HEK293 (cell line): Measurements from ENCODE around the gene VSTM5.

ENCODE experiments used
- CTCF ChIA-PET: fragments of 350-600 bp; formaldehyde crosslinking; extraction: SDS; loops from one replicate; lab custom pipeline; 2021; ENCODE audit warnings: antibody characterized with exemption; lab: Yijun Ruan, JAX
- POLR2A ChIA-PET: fragments of 300-600 bp; formaldehyde crosslinking; extraction: SDS; loops from one replicate; lab custom pipeline; 2020; ENCODE audit warnings: antibody characterized with exemption, inconsistent platforms; lab: Yijun Ruan, JAX
- H3K27ac ChIP-seq: fragments of 200-500 bp; sonication (Bioruptor generic); 2 replicates; pipeline ENCODE4 v1.5.1; 2014; ENCODE audit warnings: low read depth, low read length, control low read depth, inconsistent platforms; ENCODE audit errors: extremely low read depth
- H3K36me3 ChIP-seq, 2 experiments: fragments of 200-500 bp in 1 of 2; sonication (Bioruptor generic) in 1 of 2; 1 replicate in 1 of 2; 2 replicates in 1 of 2; pipeline ENCODE4 v1.5.1; 2014 to 2017; ENCODE audit warnings: inconsistent platforms in 2 of 2, low read length in 2 of 2; ENCODE audit not compliant: control insufficient read depth in 2 of 2, insufficient read depth in 1 of 2
- H3K4me1 ChIP-seq: fragments of 200-500 bp; sonication (Bioruptor generic); 2 replicates; pipeline ENCODE4 v1.5.1; 2014; ENCODE audit warnings: mild to moderate bottlenecking, low read length, inconsistent platforms; ENCODE audit not compliant: control insufficient read depth, insufficient read depth
- H3K4me3 ChIP-seq: 2 replicates; pipeline ENCODE4 v1.5.1; 2011; ENCODE audit warnings: low read depth, mild to moderate bottlenecking, control low read depth, low read length, moderate library complexity
- H3K9me3 ChIP-seq: fragments of 200-500 bp; sonication (Bioruptor generic); 2 replicates; pipeline ENCODE4 v1.5.1; 2014; ENCODE audit warnings: low read depth, low read length, inconsistent platforms; ENCODE audit not compliant: control insufficient read depth, insufficient read depth
- GLI2 ChIP-seq: fragments of 450-650 bp; formaldehyde crosslinking; IDR thresholded peaks from 2 replicates; pipeline ENCODE4; 2017; ENCODE audit warnings: missing biosample characterization, missing genetic modification characterization, low read depth, borderline replicate concordance
- GLIS1 ChIP-seq: fragments of 450-650 bp; formaldehyde crosslinking; IDR thresholded peaks from 2 replicates; pipeline ENCODE4 v1.5.1; 2016; ENCODE audit warnings: missing biosample characterization, missing genetic modification characterization
- GLIS2 ChIP-seq: fragments of 450-650 bp; formaldehyde crosslinking; IDR thresholded peaks from 2 replicates; pipeline ENCODE4 v1.5.1; 2016; ENCODE audit warnings: missing biosample characterization, missing genetic modification characterization
- HOXC10 ChIP-seq: sonication (generic); formaldehyde crosslinking; IDR thresholded peaks from 2 replicates; pipeline ENCODE4 v1.8.1; 2023; ENCODE audit warnings: mild to moderate bottlenecking, missing genetic modification reagents
- PRDM4 ChIP-seq: fragments of 450-650 bp; formaldehyde crosslinking; IDR thresholded peaks from 2 replicates; pipeline ENCODE4 v1.5.1; 2017; ENCODE audit warnings: missing biosample characterization, missing genetic modification characterization
- RBAK ChIP-seq: fragments of 450-650 bp; formaldehyde crosslinking; IDR thresholded peaks from 2 replicates; pipeline ENCODE4 v1.5.1; 2016; ENCODE audit warnings: missing biosample characterization, missing genetic modification characterization
- SALL2 ChIP-seq: fragments of 450-650 bp; formaldehyde crosslinking; IDR thresholded peaks from 2 replicates; pipeline ENCODE4 v1.5.0; 2017; ENCODE audit warnings: missing biosample characterization, mild to moderate bottlenecking, missing genetic modification characterization, borderline replicate concordance
- TCF7L2 ChIP-seq: IDR thresholded peaks from 2 replicates; pipeline ENCODE4 v1.6.1; 2011; ENCODE audit warnings: low read depth, mild to moderate bottlenecking, inconsistent platforms, low read length, moderate library complexity, borderline replicate concordance
- YY2 ChIP-seq: fragments of 450-650 bp; formaldehyde crosslinking; IDR thresholded peaks from 2 replicates; pipeline ENCODE4 v1.5.1; 2016; ENCODE audit warnings: missing biosample characterization, missing genetic modification characterization
- ZBTB11 ChIP-seq: fragments of 450-650 bp; formaldehyde crosslinking; conservative IDR thresholded peaks from 2 replicates; pipeline ENCODE4 v1.5.1; 2016; ENCODE audit warnings: low read depth, missing biosample characterization, missing genetic modification characterization
- ZBTB17 ChIP-seq: fragments of 450-650 bp; formaldehyde crosslinking; IDR thresholded peaks from 2 replicates; pipeline ENCODE4 v1.5.1; 2016; ENCODE audit warnings: missing biosample characterization, missing genetic modification characterization
- ZNF184 ChIP-seq: fragments of 450-650 bp; IDR thresholded peaks from 2 replicates; pipeline ENCODE4 v1.5.1; 2018; ENCODE audit warnings: missing biosample characterization, mild to moderate bottlenecking, missing genetic modification characterization
- ZNF211 ChIP-seq: fragments of 450-650 bp; formaldehyde crosslinking; IDR thresholded peaks from 2 replicates; pipeline ENCODE4 v1.5.1; 2016; ENCODE audit warnings: low read depth, missing biosample characterization, missing genetic modification characterization
- ZNF223 ChIP-seq: fragments of 450-650 bp; formaldehyde crosslinking; IDR thresholded peaks from 2 replicates; pipeline ENCODE4 v1.5.1; 2016; ENCODE audit warnings: missing biosample characterization, missing genetic modification characterization
- ZNF549 ChIP-seq: fragments of 450-650 bp; IDR thresholded peaks from 2 replicates; pipeline ENCODE4 v1.5.1; 2018; ENCODE audit warnings: missing biosample characterization, missing genetic modification characterization, mild to moderate bottlenecking, inconsistent platforms, moderate library complexity
- ZNF571 ChIP-seq: fragments of 450-650 bp; formaldehyde crosslinking; IDR thresholded peaks from 2 replicates; pipeline ENCODE4 v1.5.0; 2017; ENCODE audit warnings: missing biosample characterization, missing genetic modification characterization
- ZNF621 ChIP-seq: fragments of 450-650 bp; formaldehyde crosslinking; IDR thresholded peaks from 2 replicates; pipeline ENCODE4 v1.5.1; 2017; ENCODE audit warnings: missing biosample characterization, missing genetic modification characterization
- ZNF704 ChIP-seq: fragments of 450-650 bp; formaldehyde crosslinking; IDR thresholded peaks from 2 replicates; pipeline ENCODE4 v1.5.1; 2016; ENCODE audit warnings: missing biosample characterization, missing genetic modification characterization
- ZNF792 ChIP-seq: fragments of 450-650 bp; formaldehyde crosslinking; IDR thresholded peaks from 2 replicates; pipeline ENCODE4 v1.5.1; 2016; ENCODE audit warnings: missing biosample characterization, missing genetic modification characterization
- ZNF843 ChIP-seq: fragments of 450-650 bp; formaldehyde crosslinking; IDR thresholded peaks from 2 replicates; pipeline ENCODE4 v1.5.1; 2016; ENCODE audit warnings: missing biosample characterization, missing genetic modification characterization
- ZSCAN30 ChIP-seq: fragments of 450-650 bp; IDR thresholded peaks from 2 replicates; pipeline ENCODE4 v1.5.1; 2018; ENCODE audit warnings: missing biosample characterization, mild to moderate bottlenecking, missing genetic modification characterization, moderate library complexity
- ZSCAN4 ChIP-seq: fragments of 450-650 bp; formaldehyde crosslinking; IDR thresholded peaks from 2 replicates; pipeline ENCODE4 v1.5.1; 2017; ENCODE audit warnings: missing biosample characterization, missing genetic modification characterization

The VSTM5 gene

GRCh38 chr11:93842461-93842860, 8.0 kb downstream of the VSTM5 start (continued):
- no peak for TF ChIP-seq ZBTB11 (tag by site-specific recombination)
- no peak for TF ChIP-seq ZNF549
- no peak for TF ChIP-seq GLI2
- TF ChIP-seq ZNF621 (tag by site-specific recombination), result no peak
- no peak for TF ChIP-seq ZSCAN30 (tag by site-specific recombination)
- TF ChIP-seq GLIS1 (tag by site-specific recombination), result no peak

GRCh38 chr11:93842034-93842433, 8.4 kb downstream of the VSTM5 start:
- H3K36me3 ChIP-seq, result no peaks in the 10 kb centered on the region
- no peak for TF ChIP-seq ZNF211 (tag by site-specific recombination)
- no peak for TF ChIP-seq ZBTB17 (tag by site-specific recombination)
- no peaks in the 10 kb centered on the region for H3K9me3 ChIP-seq
- H3K27ac ChIP-seq, result no peak overlapping the region
- no peak overlapping the region for H3K4me3 ChIP-seq
- POLR2A ChIA-PET, result no interaction called here
- CTCF ChIA-PET, result no interaction called here
- H3K4me1 ChIP-seq, result no peaks in the 10 kb centered on the region

- ChIA-PET CTCF (no interaction called here), POLR2A (no interaction called here)
- no peaks in the 10 kb centered on the region for H3K9me3 ChIP-seq
These were observed 9.0 kb downstream of the VSTM5 start for GRCh38 chr11:93841446-93841845.

More at GRCh38 chr11:93841446-93841845, 9.0 kb downstream of the VSTM5 start:
- Histone ChIP-seq H3K4me1 (no peaks in the 10 kb centered on the region), H3K36me3 (no peaks in the 10 kb centered on the region), H3K4me3 (no peak overlapping the region), H3K27ac (no peak overlapping the region)
- TF ChIP-seq ZNF843 (tag by site-specific recombination) (no peak), GLIS2 (no peak), PRDM4 (tag by site-specific recombination) (no peak), HOXC10 (CRISPR knock-in tag) (no peak), ZNF223 (no peak), ZNF571 (tag by site-specific recombination) (no peak), ZNF704 (no peak), RBAK (no peak), ZNF792 (tag by site-specific recombination) (no peak), TCF7L2 (no peak), ZSCAN30 (tag by site-specific recombination) (no peak), ZNF184 (tag by site-specific recombination) (no peak), ZSCAN4 (tag by site-specific recombination) (no peak), SALL2 (tag by site-specific recombination) (no peak), YY2 (tag by site-specific recombination) (no peak)
